ENCODE data around the gene BBC3.
A peak's percentile ranks its signal among the peaks of the same experiment; 100 is the strongest.

The BBC3 gene

GRCh38 chr19:47226426-47227351 lies 4.3 kb downstream of the BBC3 start:
- no peak for TF ChIP-seq CTCF (conservative IDR thresholded peaks at IDR 0.05; ENCODE audit: control insufficient read depth, insufficient read depth, low read depth, low read length)
- DNase-seq (ENCODE audit: low read depth), result peak; percentile 73
- H3K4me3 ChIP-seq (ENCODE audit: control insufficient read depth, low read depth, low read length), result peak overlapping the region; percentile 49

- H3K4me3 ChIP-seq (ENCODE audit: control insufficient read depth, low read depth, low read length), result no peak overlapping the region
- no peak for TF ChIP-seq CTCF (conservative IDR thresholded peaks at IDR 0.05; ENCODE audit: control insufficient read depth, insufficient read depth, low read depth, low read length)
- DNase-seq (ENCODE audit: low read depth), result peak; percentile 78
Observed at GRCh38 chr19:47225746-47226425, 5.1 kb downstream of the BBC3 start.

DNA sequence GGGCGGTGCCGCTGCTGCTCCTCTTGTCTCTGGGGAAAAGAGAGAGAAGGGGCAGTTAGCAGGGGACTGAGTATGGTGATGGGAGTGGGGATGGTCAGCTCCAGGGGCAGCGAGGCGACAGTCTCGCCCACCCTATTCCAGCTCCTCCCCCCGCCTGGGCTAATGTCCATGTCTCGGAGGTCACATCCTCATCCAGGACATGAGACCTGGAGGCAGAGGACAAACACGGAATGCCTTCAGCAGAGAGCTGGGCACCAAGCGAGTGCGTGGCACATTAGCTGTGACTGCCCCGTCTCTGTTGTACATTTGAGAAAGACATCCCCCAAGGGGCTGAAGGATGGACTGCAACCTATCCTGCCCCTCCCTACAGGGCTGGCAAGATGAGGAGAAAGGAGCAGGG lies 9.1 kb downstream of the BBC3 start:
- DNase-seq (ENCODE audit: low read depth), result no peak
- H3K4me3 ChIP-seq (ENCODE audit: control insufficient read depth, low read depth, low read length), result no peak overlapping the region
- no peak for TF ChIP-seq CTCF (conservative IDR thresholded peaks at IDR 0.05; ENCODE audit: control insufficient read depth, insufficient read depth, low read depth, low read length)

DNA sequence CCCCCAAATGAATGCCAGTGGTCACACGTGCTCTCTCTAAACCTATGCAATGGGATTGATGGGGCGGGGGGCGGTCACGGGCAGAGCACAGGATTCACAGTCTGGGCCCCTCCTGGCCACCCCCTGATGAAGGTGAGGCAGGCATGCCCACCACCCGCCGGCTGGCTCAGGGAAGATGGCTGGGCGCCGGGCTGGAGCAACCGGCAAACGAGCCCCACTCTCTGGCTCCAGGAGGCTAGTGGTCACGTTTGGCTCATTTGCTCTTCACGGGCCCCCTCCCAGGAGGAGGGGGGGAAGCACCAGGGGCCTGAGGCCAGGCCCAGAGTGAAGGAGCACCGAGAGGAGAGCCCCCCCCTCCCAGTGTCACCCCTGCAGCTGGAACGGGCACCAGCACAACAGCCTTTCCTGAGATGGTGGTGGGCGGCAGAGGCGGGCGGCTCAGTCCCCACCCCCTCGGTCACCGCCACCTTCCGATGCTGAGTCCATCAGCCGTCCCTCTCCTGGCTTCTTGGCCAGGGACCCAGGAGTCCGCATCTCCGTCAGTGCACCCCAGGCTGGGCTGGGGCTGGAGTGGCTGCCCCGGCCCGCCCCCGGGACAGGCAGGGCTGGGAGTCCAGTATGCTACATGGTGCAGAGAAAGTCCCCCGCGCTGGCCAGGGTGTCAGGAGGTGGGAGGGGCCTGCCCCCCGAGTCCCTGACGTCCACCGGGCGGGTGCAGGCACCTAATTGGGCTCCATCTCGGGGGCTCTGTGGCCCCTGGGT lies 9.7 kb downstream of the BBC3 start:
- no peak overlapping the region for H3K4me3 ChIP-seq (ENCODE audit: control insufficient read depth, low read depth, low read length)
- no peak for TF ChIP-seq CTCF (conservative IDR thresholded peaks at IDR 0.05; ENCODE audit: control insufficient read depth, insufficient read depth, low read depth, low read length)
- no peak for DNase-seq (ENCODE audit: low read depth)

- TF ChIP-seq CTCF (conservative IDR thresholded peaks at IDR 0.05; ENCODE audit: control insufficient read depth, insufficient read depth, low read depth, low read length), result no peak
- no peak for DNase-seq (ENCODE audit: low read depth)
Observed at GRCh38 chr19:47215581-47215980, 15.4 kb downstream of the BBC3 start.

DNA sequence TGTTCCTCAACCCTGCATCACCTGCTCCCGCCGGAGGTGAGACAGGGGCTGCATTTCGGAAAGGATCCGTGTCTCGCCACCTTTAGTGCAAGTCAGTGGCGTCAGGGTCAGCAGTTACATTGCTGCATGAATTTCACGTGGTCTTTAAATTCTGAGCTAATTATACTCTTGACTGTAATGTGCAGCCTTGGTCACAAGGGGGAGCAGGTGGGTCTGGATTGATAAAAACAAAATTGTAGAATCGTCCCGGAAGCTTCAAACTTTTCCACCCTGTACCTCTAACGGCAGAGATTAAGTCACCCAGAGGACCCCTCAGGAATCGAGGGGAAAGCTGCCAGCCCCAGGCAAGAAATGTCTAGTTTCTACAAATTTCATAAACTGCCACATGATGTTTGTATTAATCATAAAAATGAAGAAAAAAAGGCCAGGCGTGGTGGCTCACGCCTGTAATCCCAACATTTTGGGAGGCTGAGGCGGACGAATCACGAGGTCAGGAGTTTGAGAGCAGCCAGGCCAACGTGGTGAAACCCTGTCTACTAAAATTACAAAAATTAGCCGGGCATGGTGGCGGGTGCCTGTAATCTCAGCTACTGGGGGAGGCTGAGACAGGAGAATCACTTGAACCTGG lies 20.2 kb downstream of the BBC3 start:
- peak; percentile 83 for TF ChIP-seq CTCF (conservative IDR thresholded peaks at IDR 0.05; ENCODE audit: control insufficient read depth, insufficient read depth, low read depth, low read length)
- DNase-seq (ENCODE audit: low read depth), result peak; percentile 82
- H3K4me3 ChIP-seq (ENCODE audit: control insufficient read depth, low read depth, low read length), result no peak overlapping the region

More at GRCh38 chr19:47215581-47215980, 15.4 kb downstream of the BBC3 start:
- H3K4me3 ChIP-seq (ENCODE audit: control insufficient read depth, low read depth, low read length), result no peak overlapping the region

All from fibroblast of mammary gland (primary cell).